Large intestine (tissue), 12 donors: ENCODE data around the gene SERPINF2. TPM values are rescaled to one million over a fixed set of nuclear protein-coding genes. Genes with fewer than 3 reads are reported as not detected.
"Not testable (repeated sequence)": the region's sequence is repeated elsewhere in the genome, so short reads cannot be mapped to it uniquely, and the experiment has no call there.

ENCODE experiments used
- DNase-seq, 2 donors: peaks; one replicate each; pipeline versions ENCODE4 v3.0.0 to v3.0.0-alpha.2; 2013
- H3K27ac ChIP-seq: one replicate; pipeline ENCODE4 v1.5.1; 2013; ENCODE audit warnings: low read length
- H3K27me3 ChIP-seq: 2 replicates; pipeline ENCODE4 v1.6.1; 2013; ENCODE audit warnings: low read length; ENCODE audit not compliant: control insufficient read depth, insufficient read depth
- H3K36me3 ChIP-seq: 2 replicates; pipeline ENCODE4 v1.6.1; 2013; ENCODE audit warnings: low read length; ENCODE audit not compliant: control insufficient read depth, insufficient read depth
- H3K4me1 ChIP-seq: one replicate; pipeline ENCODE4 v1.6.1; 2013; ENCODE audit warnings: low read length; ENCODE audit not compliant: control insufficient read depth, insufficient read depth
- H3K4me3 ChIP-seq: one replicate; pipeline ENCODE4 v1.5.1; 2013; ENCODE audit warnings: low read length
- H3K9me3 ChIP-seq: one replicate; pipeline ENCODE4 v1.6.1; 2013; ENCODE audit warnings: mild to moderate bottlenecking, low read depth, low read length, moderate library complexity; ENCODE audit not compliant: control insufficient read depth
- WGBS: methylation state at CpG from one replicate; pipeline ENCODE4 v1.1.5; 2013; ENCODE audit warnings: low lambda C conversion rate; ENCODE audit not compliant: insufficient coverage; 5-methylcytosine and 5-hydroxymethylcytosine counted together
- long read RNA-seq, 11 donors: transcript quantifications; one replicate each; lab custom pipeline, GENCODE V29; 2026
- polyA plus RNA-seq: library from polyadenylated mRNA; unstranded; fragments of 120-200 nt; gene quantifications from one replicate; pipeline ENCODE4 v1.2.1, GENCODE V29; 2013

Gene SERPINF2
- 14.3 TPM for polyA plus RNA-seq
- long read RNA-seq, donor 1, transcript SERPINF2-201 (10 exons, 2,284 nt), result major isoform, 6 of 6 reads
- long read RNA-seq, donor 1, partial matches to known transcripts, result 0 of 6 reads
- long read RNA-seq, donor 1, other reads (novel, unspliced or antisense), result 0 of 6 reads
- long read RNA-seq, donor 2, transcript SERPINF2-201 (10 exons, 2,284 nt), result major isoform, 5 of 5 reads
- long read RNA-seq, donor 2, partial matches to known transcripts, result 0 of 5 reads
- long read RNA-seq, donor 2, other reads (novel, unspliced or antisense), result 0 of 5 reads
- long read RNA-seq, donor 3, result 0 reads
- long read RNA-seq, donor 4, partial matches to known transcripts, result 0 of 2 reads
- long read RNA-seq, donor 4, other reads (novel, unspliced or antisense), result 0 of 2 reads
- long read RNA-seq, donor 5, partial matches to known transcripts, result 0 of 3 reads
- long read RNA-seq, donor 5, other reads (novel, unspliced or antisense), result 0 of 3 reads
- long read RNA-seq, donor 6, partial matches to known transcripts, result 0 of 6 reads
- long read RNA-seq, donor 6, other reads (novel, unspliced or antisense), result 0 of 6 reads
- long read RNA-seq, donor 7, partial matches to known transcripts, result 0 of 2 reads
- long read RNA-seq, donor 7, other reads (novel, unspliced or antisense), result 0 of 2 reads
- long read RNA-seq, donor 8, partial matches to known transcripts, result 0 of 5 reads
- long read RNA-seq, donor 8, other reads (novel, unspliced or antisense), result 0 of 5 reads
- long read RNA-seq, donor 9, partial matches to known transcripts, result 0 of 3 reads
- long read RNA-seq, donor 9, other reads (novel, unspliced or antisense), result 0 of 3 reads
- long read RNA-seq, donor 10, partial matches to known transcripts, result 0 of 4 reads
- long read RNA-seq, donor 10, other reads (novel, unspliced or antisense), result 0 of 4 reads
- long read RNA-seq, donor 11, partial matches to known transcripts, result 0 of 2 reads
- long read RNA-seq, donor 11, other reads (novel, unspliced or antisense), result 0 of 2 reads

- no peaks in the 10 kb centered on the region for H3K9me3 ChIP-seq
- no peaks in the 10 kb centered on the region for H3K27me3 ChIP-seq
- peaks cover 9% of the 10 kb centered on the region for H3K36me3 ChIP-seq
- peak; percentile 46 to 76 for DNase-seq
- no CpG with 5 or more reads among the region's 10 CpGs for WGBS
- H3K27ac ChIP-seq, result peak within 1 kb of the TSS; percentile 7
- no peak within 1 kb of the TSS for H3K4me3 ChIP-seq
- peaks cover 25% of the 10 kb centered on the region for H3K4me1 ChIP-seq
Observed at GRCh38 chr17:1742371-1743087, at the start of gene SERPINF2. TSS of gene SERPINF2 (plus strand) at chr17:1742871. CDS start at chr17:1744996, 2,125 bp downstream.

GRCh38 chr17:1693339-1693738, 49.3 kb upstream of the SERPINF2 start:
- Histone ChIP-seq H3K27me3 (no peaks in the 10 kb centered on the region), H3K4me3 (no peak overlapping the region), H3K9me3 (peaks cover 5% of the 10 kb centered on the region), H3K27ac (no peak overlapping the region), H3K4me1 (no peaks in the 10 kb centered on the region), H3K36me3 (no peaks in the 10 kb centered on the region)
- DNase-seq, result no peak
- 71% methylated on average over 1 of the region's 7 CpGs for WGBS

GRCh38 chr17:1695365-1695764, 47.3 kb upstream of the SERPINF2 start:
- DNase-seq, result no peak
- no peak overlapping the region for H3K4me3 ChIP-seq
- no CpG with 5 or more reads among the region's 8 CpGs for WGBS

DNA sequence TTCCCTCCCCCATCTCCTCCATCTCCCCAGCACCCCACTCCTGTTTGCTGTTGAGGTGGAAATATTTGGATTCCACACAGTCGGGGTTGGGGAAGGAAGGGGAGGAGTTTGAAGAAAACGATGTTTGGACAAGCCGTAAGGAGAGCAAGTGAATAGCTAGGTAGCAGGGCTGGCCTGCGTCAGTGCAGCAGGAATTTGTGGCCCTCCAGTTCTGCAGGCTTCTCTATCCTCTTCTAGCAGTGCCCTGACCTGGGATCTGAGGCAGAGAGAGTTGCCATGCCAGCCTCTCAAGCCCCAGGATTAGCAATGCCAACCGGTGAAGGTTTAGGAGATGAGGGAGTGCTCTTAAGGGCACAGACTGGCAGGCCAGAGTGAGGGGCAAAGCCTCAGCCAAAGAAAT, 45.0 kb upstream of the SERPINF2 start:
- no peaks in the 10 kb centered on the region for H3K27me3 ChIP-seq
- H3K27ac ChIP-seq, result no peak overlapping the region

More at GRCh38 chr17:1695365-1695764, 47.3 kb upstream of the SERPINF2 start:
- H3K27ac ChIP-seq, result no peak overlapping the region
- no peaks in the 10 kb centered on the region for H3K27me3 ChIP-seq
- no peaks in the 10 kb centered on the region for H3K4me1 ChIP-seq
- peaks cover 5% of the 10 kb centered on the region for H3K9me3 ChIP-seq
- no peaks in the 10 kb centered on the region for H3K36me3 ChIP-seq

DNA sequence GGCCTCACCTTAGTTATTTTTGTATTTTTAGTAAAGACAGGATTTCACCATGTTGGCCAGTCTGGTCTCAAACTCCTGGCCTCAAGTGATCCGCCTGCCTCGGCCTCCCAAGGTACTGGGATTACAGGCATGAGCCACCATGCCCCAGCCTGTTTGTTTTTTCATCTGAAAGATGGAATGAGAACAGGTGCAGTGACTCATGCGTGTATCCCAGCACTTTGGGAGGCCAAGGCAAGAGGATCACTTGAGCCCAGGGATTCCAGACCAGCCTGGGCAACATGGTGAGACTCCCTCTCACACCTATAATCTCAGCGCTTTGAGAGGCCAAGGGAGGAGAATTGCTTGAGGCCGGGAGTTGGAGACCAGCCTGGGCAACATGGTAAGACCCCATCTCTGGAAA, 42.8 kb upstream of the SERPINF2 start:
- not testable (repeated sequence) for DNase-seq, H3K27me3 ChIP-seq, H3K4me1 ChIP-seq, H3K27ac ChIP-seq, H3K9me3 ChIP-seq, H3K4me3 ChIP-seq, H3K36me3 ChIP-seq
- WGBS, result no CpG with 5 or more reads among the region's 5 CpGs

More for the DNA sequence above, 45.0 kb upstream of the SERPINF2 start:
- DNase-seq, result no peak
- Histone ChIP-seq H3K9me3 (no peaks in the 10 kb centered on the region), H3K4me1 (no peaks in the 10 kb centered on the region), H3K4me3 (no peak overlapping the region), H3K36me3 (no peaks in the 10 kb centered on the region)
- WGBS, result no CpG with 5 or more reads among the region's 5 CpGs

DNA sequence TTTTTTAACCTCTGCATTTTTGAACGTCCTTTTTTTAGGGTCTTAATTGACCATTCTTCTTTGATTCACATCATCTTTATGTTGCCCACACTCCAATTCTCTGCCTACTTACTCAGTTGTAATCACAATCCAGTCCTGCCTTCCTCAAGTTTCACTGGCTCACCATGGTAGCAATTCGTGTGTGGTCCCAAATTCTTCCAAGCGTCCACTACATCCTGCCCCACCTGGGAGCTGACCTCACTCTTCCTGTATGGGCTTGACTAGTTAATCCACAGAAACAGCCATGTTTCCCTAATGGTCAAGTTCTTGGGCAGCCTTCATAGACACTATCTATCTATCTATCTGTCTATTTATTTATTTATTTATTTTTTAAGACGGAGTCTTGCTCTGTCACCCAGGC, 39.6 kb upstream of the SERPINF2 start:
- no peaks in the 10 kb centered on the region for H3K27me3 ChIP-seq
- peaks cover 3% of the 10 kb centered on the region for H3K36me3 ChIP-seq
- no peaks in the 10 kb centered on the region for H3K4me1 ChIP-seq
- H3K9me3 ChIP-seq, result no peaks in the 10 kb centered on the region
- 40% methylated on average over 1 of the region's 4 CpGs for WGBS
- H3K27ac ChIP-seq, result no peak overlapping the region
- H3K4me3 ChIP-seq, result no peak overlapping the region
- no peak for DNase-seq

- H3K4me1 ChIP-seq, result peaks cover 2% of the 10 kb centered on the region
Observed at GRCh38 chr17:1705004-1705403, 37.7 kb upstream of the SERPINF2 start.

DNA sequence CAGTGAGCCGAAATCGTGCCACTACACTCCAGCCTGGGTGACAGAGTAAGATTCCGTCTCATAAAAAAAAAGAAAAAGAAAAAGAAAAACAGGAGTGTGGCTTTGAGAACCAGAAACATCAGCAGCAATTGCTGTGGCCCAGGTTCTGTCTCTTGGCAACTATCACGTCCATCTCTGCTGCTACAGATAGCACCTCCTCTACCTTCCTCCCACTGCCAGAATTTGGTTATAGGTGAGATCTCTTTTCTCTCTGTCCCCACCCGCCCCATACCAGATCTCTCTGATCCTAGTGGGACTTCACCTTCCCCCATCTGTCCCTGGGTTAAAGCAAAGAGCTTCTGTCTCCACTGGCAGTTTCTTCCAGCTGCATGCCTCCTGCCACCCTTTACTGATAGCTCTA, 35.6 kb upstream of the SERPINF2 start:
- Histone ChIP-seq H3K36me3 (peaks cover 4% of the 10 kb centered on the region), H3K9me3 (no peaks in the 10 kb centered on the region), H3K4me1 (peaks cover 9% of the 10 kb centered on the region), H3K27ac (no peak overlapping the region), H3K4me3 (no peak overlapping the region), H3K27me3 (no peaks in the 10 kb centered on the region)
- no CpG with 5 or more reads among the region's 5 CpGs for WGBS
- no peak for DNase-seq

More at GRCh38 chr17:1705004-1705403, 37.7 kb upstream of the SERPINF2 start:
- WGBS, result 84% methylated on average over 4 of the region's 7 CpGs
- no peaks in the 10 kb centered on the region for H3K9me3 ChIP-seq
- H3K36me3 ChIP-seq, result peaks cover 3% of the 10 kb centered on the region
- no peaks in the 10 kb centered on the region for H3K27me3 ChIP-seq
- no peak for DNase-seq
- H3K4me3 ChIP-seq, result no peak overlapping the region
- no peak overlapping the region for H3K27ac ChIP-seq

GRCh38 chr17:1708791-1709346, 33.8 kb upstream of the SERPINF2 start:
- H3K27ac ChIP-seq, H3K27me3 ChIP-seq, DNase-seq, H3K9me3 ChIP-seq, H3K4me3 ChIP-seq: not testable (repeated sequence)
- no CpG with 5 or more reads among the region's 10 CpGs for WGBS
- Histone ChIP-seq H3K4me1 (peaks cover 18% of the 10 kb centered on the region), H3K36me3 (peaks cover 20% of the 10 kb centered on the region)
